GM23248 (cell line): ENCODE results near the gene GPSM1. TPM values are rescaled to one million over a fixed set of nuclear protein-coding genes. Genes with fewer than 3 reads are reported as not detected.

ENCODE experiments used
- DNase-seq: peaks from one replicate; pipeline ENCODE4 v3.0.0-alpha.2; 2015
- H2AFZ ChIP-seq: fragments of 200-600 bp; sonication (generic); 2 replicates; pipeline ENCODE4 v1.6.1; 2016; ENCODE audit warnings: antibody characterized with exemption
- H3F3A ChIP-seq: fragments of 200-600 bp; sonication (generic); 2 replicates; pipeline ENCODE4 v1.6.1; 2016; ENCODE audit warnings: mild to moderate bottlenecking, antibody characterized with exemption, mixed run types; ENCODE audit not compliant: insufficient read depth
- H3K27ac ChIP-seq: fragments of 200-600 bp; sonication (generic); 2 replicates; pipeline ENCODE4 v1.5.1; 2016; ENCODE audit warnings: mild to moderate bottlenecking
- H3K27me3 ChIP-seq: fragments of 200-600 bp; sonication (generic); replicated peaks from 2 replicates; pipeline ENCODE4 v1.6.1; 2016; ENCODE audit warnings: mild to moderate bottlenecking; ENCODE audit not compliant: insufficient read depth
- H3K36me3 ChIP-seq: fragments of 200-600 bp; sonication (generic); 2 replicates; pipeline ENCODE4 v1.6.1; 2016; ENCODE audit warnings: low read depth, mild to moderate bottlenecking
- H3K4me1 ChIP-seq: fragments of 200-600 bp; sonication (generic); 2 replicates; pipeline ENCODE4 v1.6.1; 2016; ENCODE audit warnings: mild to moderate bottlenecking; ENCODE audit not compliant: insufficient read depth
- H3K4me2 ChIP-seq: fragments of 200-600 bp; sonication (generic); one replicate; pipeline ENCODE4 v1.6.1; 2016; ENCODE audit warnings: mild to moderate bottlenecking; ENCODE audit not compliant: unreplicated experiment
- H3K4me3 ChIP-seq: fragments of 200-600 bp; sonication (generic); 2 replicates; pipeline ENCODE4 v1.5.1; 2016; ENCODE audit warnings: mild to moderate bottlenecking
- H3K79me2 ChIP-seq: fragments of 200-600 bp; sonication (generic); 2 replicates; pipeline ENCODE4 v1.6.1; 2016; ENCODE audit warnings: mild to moderate bottlenecking; ENCODE audit not compliant: insufficient read depth
- H3K9ac ChIP-seq: fragments of 200-600 bp; sonication (generic); 2 replicates; pipeline ENCODE4 v1.6.1; 2016; ENCODE audit warnings: mild to moderate bottlenecking
- H3K9me2 ChIP-seq: fragments of 200-600 bp; sonication (generic); 2 replicates; pipeline ENCODE4 v1.6.1; 2016; ENCODE audit warnings: mixed run types, mild to moderate bottlenecking, moderate library complexity; ENCODE audit not compliant: insufficient read depth
- H3K9me3 ChIP-seq: fragments of 200-600 bp; sonication (generic); one replicate; pipeline ENCODE4 v1.6.1; 2017; ENCODE audit warnings: low read depth
- H4K20me1 ChIP-seq: fragments of 200-600 bp; sonication (generic); 2 replicates; pipeline ENCODE4 v1.6.0; 2016; ENCODE audit not compliant: insufficient read depth
- EZH2 ChIP-seq: fragments of 200-600 bp; sonication (generic); IDR thresholded peaks from 2 replicates; pipeline ENCODE4 v1.6.1; 2018; ENCODE audit warnings: antibody characterized with exemption, mild to moderate bottlenecking; ENCODE audit not compliant: insufficient read depth, poor library complexity, severe bottlenecking
- EZH2phosphoT487 ChIP-seq: fragments of 200-600 bp; sonication (generic); IDR thresholded peaks from 2 replicates; pipeline ENCODE4 v1.6.1; 2018; ENCODE audit warnings: antibody characterized with exemption, moderate library complexity, mild to moderate bottlenecking, low read depth; ENCODE audit not compliant: insufficient read depth
- WGBS, 2 experiments: methylation state at CpG; one replicate each; pipeline ENCODE4 v1.1.6; 2015 to 2017; ENCODE audit warnings: low lambda C conversion rate in 2 of 2, low coverage in 1 of 2; ENCODE audit errors: missing lambda C conversion rate in 2 of 2; 5-methylcytosine and 5-hydroxymethylcytosine counted together
- in situ Hi-C: fragments of 300-500 bp; cut with MboI; formaldehyde crosslinking; loops from 2 replicates; pipeline ENCODE4 v1.15.0; 2020
- polyA plus RNA-seq: library from polyadenylated mRNA; unstranded; fragments of >200 nt; fragmentation: Nextera tagmentation; extraction: Ambion mirVana; gene quantifications from 2 replicates; pipeline ENCODE4 v1.2.1, GENCODE V29; 2016
- total RNA-seq: library from RNA; depleted of rRNA; stranded (reverse); fragments of >200 nt; shearing (Covaris generic); gene quantifications from 2 replicates; pipeline ENCODE4 v1.2.3, GENCODE V29; 2014

The GPSM1 gene
- total and polyA plus RNA-seq, 2 experiments from 2014 or later: 13.7 to 57.1 TPM

- Histone ChIP-seq H3K79me2 (peaks cover 26% of the 10 kb centered on the region), H3K4me1 (no peaks in the 10 kb centered on the region), H3K27me3 (no peaks in the 10 kb centered on the region), H3K36me3 (no peaks in the 10 kb centered on the region; the same call in 1 of the 2 replicates), H3K9me3 (no peaks in the 10 kb centered on the region), H3K27ac (no peak overlapping the region), H3K9me2 (no peaks in the 10 kb centered on the region), H2AFZ (no peak overlapping the region), H4K20me1 (no peaks in the 10 kb centered on the region), H3K9ac (no peak overlapping the region), H3F3A (no peaks in the 10 kb centered on the region), H3K4me3 (no peak overlapping the region), H3K4me2 (no peak overlapping the region)
- in situ Hi-C loops: no loop called here
- TF ChIP-seq EZH2phosphoT487 (no peak), EZH2 (no peak)
- DNase-seq: no peak
- WGBS, 2 experiments: 90 to 93% methylated on average over 17 to 23 of the region's 23 CpGs
These were observed 9.5 kb downstream of the GPSM1 start for GRCh38 chr9:136336881-136337280.

GRCh38 chr9:136337416-136338395, 10.4 kb downstream of the GPSM1 start:
- no peak overlapping the region for H3K9ac ChIP-seq
- H3K27ac ChIP-seq: no peak overlapping the region
- no peaks in the 10 kb centered on the region for H3K9me2 ChIP-seq
- DNase-seq: no peak
- H3K9me3 ChIP-seq: no peaks in the 10 kb centered on the region
- no peak overlapping the region for H2AFZ ChIP-seq
- no peak for TF ChIP-seq EZH2phosphoT487
- no peak for TF ChIP-seq EZH2
- no peaks in the 10 kb centered on the region for H3F3A ChIP-seq
- no peaks in the 10 kb centered on the region; the same call in 1 of the 2 replicates for H3K36me3 ChIP-seq
- no peaks in the 10 kb centered on the region for H3K27me3 ChIP-seq
- no peaks in the 10 kb centered on the region for H4K20me1 ChIP-seq
- no peaks in the 10 kb centered on the region for H3K4me1 ChIP-seq
- no peak overlapping the region for H3K4me3 ChIP-seq
- in situ Hi-C loops: no loop called here
- 85 to 88% methylated on average over 40 to 43 of the region's 43 CpGs for WGBS, 2 experiments
- H3K4me2 ChIP-seq: no peak overlapping the region
- H3K79me2 ChIP-seq: peaks cover 18% of the 10 kb centered on the region

- Histone ChIP-seq H2AFZ (no peak overlapping the region), H4K20me1 (no peaks in the 10 kb centered on the region), H3K79me2 (peaks cover 10% of the 10 kb centered on the region), H3K4me3 (no peak overlapping the region), H3K4me1 (no peaks in the 10 kb centered on the region), H3K9me2 (no peaks in the 10 kb centered on the region), H3K36me3 (no peaks in the 10 kb centered on the region; the same call in 1 of the 2 replicates), H3K9me3 (no peaks in the 10 kb centered on the region), H3K27me3 (no peaks in the 10 kb centered on the region), H3K4me2 (no peak overlapping the region), H3F3A (no peaks in the 10 kb centered on the region), H3K9ac (no peak overlapping the region), H3K27ac (no peak overlapping the region)
- 93 to 97% methylated on average over 20 to 24 of the region's 25 CpGs for WGBS, 2 experiments
- no peak for TF ChIP-seq EZH2
- no peak for TF ChIP-seq EZH2phosphoT487
- DNase-seq: no peak
- in situ Hi-C loops: no loop called here
These were observed 11.2 kb downstream of the GPSM1 start for GRCh38 chr9:136338511-136338910.

- in situ Hi-C loops: no loop called here
- no peaks in the 10 kb centered on the region for H3K9me3 ChIP-seq
- no peak overlapping the region for H2AFZ ChIP-seq
- no peak overlapping the region for H3K4me2 ChIP-seq
- no peaks in the 10 kb centered on the region for H3K27me3 ChIP-seq
- 81 to 85% methylated on average over 22 to 32 of the region's 32 CpGs for WGBS, 2 experiments
- H3K4me1 ChIP-seq: no peaks in the 10 kb centered on the region
- no peak for TF ChIP-seq EZH2phosphoT487
- no peak for TF ChIP-seq EZH2
- peaks cover 2% of the 10 kb centered on the region; the same call in 1 of the 2 replicates for H3F3A ChIP-seq
- H3K36me3 ChIP-seq: no peaks in the 10 kb centered on the region; the same call in 1 of the 2 replicates
- 0 out of 2 replicates have a peak, but pooled peaks cover under 1% of the 10 kb centered on the region for H3K79me2 ChIP-seq
- no peak overlapping the region for H3K4me3 ChIP-seq
- peak; percentile 64 for DNase-seq
- no peak overlapping the region for H3K27ac ChIP-seq
- H3K9me2 ChIP-seq: no peaks in the 10 kb centered on the region
- H3K9ac ChIP-seq: no peak overlapping the region
- H4K20me1 ChIP-seq: no peaks in the 10 kb centered on the region
These were observed 12.0 kb downstream of the GPSM1 start for GRCh38 chr9:136339173-136339957.
